A549 (cell line): Measurements from ENCODE around the gene PDCD6IP.

Experiments
- CBX8 ChIP-seq: fragments of 200-600 bp; sonication (generic); IDR thresholded peaks from 2 replicates; pipeline ENCODE4 v1.6.1; 2016
- CEBPB ChIP-seq, 2 experiments: fragments of >200 bp in 1 of 2; sonication (Bioruptor Twin) in 1 of 2; formaldehyde crosslinking in 1 of 2; IDR thresholded peaks; 2 replicates each; pipeline ENCODE4 v1.6.1; 2012 to 2016
- CTCF ChIP-seq: fragments of >200 bp; sonication (Bioruptor Twin); formaldehyde crosslinking; IDR thresholded peaks from 3 replicates; pipeline ENCODE4 v1.5.1; 2016

GRCh38 chr3:33768578-33769330 lies 29.7 kb upstream of the PDCD6IP start:
- no peak for TF ChIP-seq CTCF
- no peak for TF ChIP-seq CBX8
- no peak for TF ChIP-seq CEBPB (IDR thresholded peaks at IDR 0.05)
